ENCODE results near the gene NXN. TPM values are rescaled to one million over a fixed set of nuclear protein-coding genes. Genes with fewer than 3 reads are reported as not detected.

NXN gene
- total and polyA plus RNA-seq, 2 experiments from 2014 or later = 8.0 to 41.9 TPM

DNA sequence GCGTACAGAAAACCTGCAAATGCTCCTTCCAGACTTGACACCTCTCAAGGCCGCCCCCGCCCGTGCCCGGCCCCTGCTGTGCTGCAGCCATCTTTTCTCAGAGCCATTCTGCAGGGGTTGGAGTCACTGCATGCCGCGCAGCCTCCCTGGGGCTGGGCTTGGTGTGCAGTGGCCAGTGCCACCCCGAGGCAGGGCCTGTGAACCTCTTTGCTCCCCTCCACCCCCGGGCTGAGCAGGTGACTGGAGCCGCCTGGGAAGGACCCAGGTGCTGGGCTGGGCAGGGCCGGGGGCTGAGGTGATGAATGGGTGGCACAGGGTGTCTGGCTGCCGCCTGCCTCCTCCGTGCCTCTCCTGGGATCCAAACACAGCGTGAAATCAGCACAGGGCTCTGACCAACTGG lies 177.1 kb downstream of the NXN start:
- no peak overlapping the region for H3K4me3 ChIP-seq
- H3K4me1 ChIP-seq (ENCODE audit: insufficient read depth) = no peaks in the 10 kb centered on the region
- 92 to 94% methylated on average over 14 of the region's 14 CpGs for WGBS, 2 experiments (ENCODE audit: low coverage in 1 of 2, low lambda C conversion rate in 2 of 2, missing lambda C conversion rate in 2 of 2)
- no peaks in the 10 kb centered on the region for H3K79me2 ChIP-seq (ENCODE audit: insufficient read depth)
- no peak for DNase-seq
- H3K4me2 ChIP-seq (ENCODE audit: unreplicated experiment) = no peak overlapping the region
- H3K9me2 ChIP-seq (ENCODE audit: insufficient read depth) = no peaks in the 10 kb centered on the region
- no peak overlapping the region for H2AFZ ChIP-seq
- no peaks in the 10 kb centered on the region for H3K9me3 ChIP-seq (ENCODE audit: low read depth)
- no peak for TF ChIP-seq EZH2phosphoT487 (IDR thresholded peaks at IDR 0.05; ENCODE audit: insufficient read depth, low read depth)
- TF ChIP-seq EZH2 (IDR thresholded peaks at IDR 0.05; ENCODE audit: insufficient read depth, poor library complexity, severe bottlenecking) = no peak
- no peaks in the 10 kb centered on the region for H3F3A ChIP-seq (ENCODE audit: insufficient read depth)
- no peaks in the 10 kb centered on the region for H3K27me3 ChIP-seq (replicated peaks; ENCODE audit: insufficient read depth)
- H3K36me3 ChIP-seq (ENCODE audit: low read depth) = no peaks in the 10 kb centered on the region
- in situ Hi-C loops (cut with MboI) = no loop called here
- H3K27ac ChIP-seq = no peak overlapping the region
- H3K9ac ChIP-seq = no peak overlapping the region
- no peaks in the 10 kb centered on the region for H4K20me1 ChIP-seq (ENCODE audit: insufficient read depth)

DNA sequence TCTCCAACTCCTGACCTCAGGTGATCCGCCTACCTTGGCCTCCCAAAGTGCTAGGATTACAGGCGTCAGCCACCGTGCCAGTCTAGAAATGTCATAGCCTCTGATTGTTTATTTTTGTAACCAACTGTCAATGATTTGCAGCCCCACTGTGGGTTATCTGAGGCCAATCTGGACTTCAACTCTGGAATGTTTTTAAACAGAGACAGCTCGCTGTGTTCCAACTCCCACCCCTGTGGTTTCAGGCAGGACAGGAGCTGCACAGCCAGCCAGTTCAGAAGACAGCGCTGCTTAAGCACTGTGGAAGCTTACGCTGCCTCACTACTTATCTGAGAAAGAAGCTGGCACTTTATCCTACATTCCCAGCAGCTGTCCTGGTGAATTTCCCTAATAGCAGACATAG lies 177.9 kb downstream of the NXN start:
- Histone ChIP-seq H4K20me1 (ENCODE audit: insufficient read depth) (no peaks in the 10 kb centered on the region), H3K9ac (no peak overlapping the region), H3K9me3 (ENCODE audit: low read depth) (no peaks in the 10 kb centered on the region), H2AFZ (no peak overlapping the region), H3K27ac (no peak overlapping the region), H3K4me2 (ENCODE audit: unreplicated experiment) (no peak overlapping the region), H3K79me2 (ENCODE audit: insufficient read depth) (no peaks in the 10 kb centered on the region), H3K4me1 (ENCODE audit: insufficient read depth) (no peaks in the 10 kb centered on the region), H3K36me3 (ENCODE audit: low read depth) (no peaks in the 10 kb centered on the region), H3K27me3 (replicated peaks; ENCODE audit: insufficient read depth) (no peaks in the 10 kb centered on the region), H3K4me3 (no peak overlapping the region), H3F3A (ENCODE audit: insufficient read depth) (no peaks in the 10 kb centered on the region), H3K9me2 (ENCODE audit: insufficient read depth) (no peaks in the 10 kb centered on the region)
- TF ChIP-seq EZH2phosphoT487 (IDR thresholded peaks at IDR 0.05; ENCODE audit: insufficient read depth, low read depth) (no peak), EZH2 (IDR thresholded peaks at IDR 0.05; ENCODE audit: insufficient read depth, poor library complexity, severe bottlenecking) (no peak)
- no peak for DNase-seq
- 87 to 94% methylated on average over 6 of the region's 6 CpGs for WGBS, 2 experiments (ENCODE audit: low coverage in 1 of 2, low lambda C conversion rate in 2 of 2, missing lambda C conversion rate in 2 of 2)
- in situ Hi-C loops (cut with MboI) = no loop called here

DNA sequence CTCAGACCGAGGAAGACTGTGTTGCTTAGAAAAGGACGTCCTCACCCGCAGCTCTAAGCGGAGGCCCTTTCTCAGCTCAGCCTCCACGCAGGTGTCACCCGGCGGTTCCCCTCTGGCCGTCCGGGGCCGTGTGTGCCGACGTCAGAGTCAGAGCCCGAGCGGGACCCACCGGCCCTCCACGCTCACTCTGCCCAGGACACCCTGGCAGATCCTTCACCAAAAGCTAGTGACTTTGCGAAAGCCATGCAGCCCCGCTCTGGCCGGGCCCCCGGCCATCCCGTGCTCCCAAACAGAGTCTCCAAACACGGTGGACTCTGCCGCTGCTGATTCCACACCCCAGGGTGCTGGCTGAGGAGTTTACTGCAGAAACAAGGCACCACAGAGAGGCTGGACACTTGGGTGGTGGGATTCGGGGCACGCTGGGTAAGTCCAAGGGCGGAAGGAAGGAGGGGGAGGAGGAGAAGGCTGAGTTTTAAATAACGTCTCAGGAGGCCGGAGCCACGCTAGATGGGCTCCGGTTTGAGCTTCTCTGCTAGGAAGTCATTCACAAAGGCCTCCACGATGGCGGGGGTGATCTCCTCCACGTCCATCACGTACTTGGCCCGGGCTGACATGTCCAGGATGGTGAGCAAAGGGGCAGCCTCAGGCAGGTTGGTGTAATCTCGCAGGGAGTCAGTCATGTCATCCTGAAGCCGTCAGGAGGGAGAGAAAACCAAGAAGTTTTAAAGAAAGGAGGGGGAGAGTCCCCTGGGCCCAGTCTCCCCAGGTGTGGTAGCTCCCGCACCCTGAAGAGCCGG lies 178.9 kb downstream of the NXN start:
- 92 to 94% methylated on average over 36 to 39 of the region's 39 CpGs for WGBS, 2 experiments (ENCODE audit: low coverage in 1 of 2, low lambda C conversion rate in 2 of 2, missing lambda C conversion rate in 2 of 2)

DNA sequence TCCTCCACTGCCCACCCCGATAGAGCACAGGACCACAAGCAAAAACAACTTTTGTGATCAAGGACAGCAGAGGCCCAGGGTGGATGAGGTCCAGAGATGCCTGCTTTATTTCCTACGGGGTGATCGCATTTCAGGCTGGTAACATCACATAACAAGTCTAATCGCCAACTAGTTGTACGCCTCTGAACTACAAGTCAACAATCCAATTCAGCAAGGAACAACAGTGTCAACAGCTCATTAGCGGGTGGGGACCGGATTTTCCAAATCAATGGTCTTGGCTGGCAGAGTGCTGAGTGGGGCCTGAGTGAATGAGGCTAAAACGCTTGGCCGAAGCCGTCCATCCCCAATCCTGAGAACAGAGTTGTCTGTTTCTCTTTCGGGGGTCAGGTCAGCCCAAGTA lies 180.3 kb downstream of the NXN start:
- no peak overlapping the region for H3K4me2 ChIP-seq (ENCODE audit: unreplicated experiment)
- no peak for DNase-seq
- H3K9me2 ChIP-seq (ENCODE audit: insufficient read depth) = no peaks in the 10 kb centered on the region
- no peaks in the 10 kb centered on the region for H3F3A ChIP-seq (ENCODE audit: insufficient read depth)
- H3K27ac ChIP-seq = no peak overlapping the region
- H3K36me3 ChIP-seq (ENCODE audit: low read depth) = no peaks in the 10 kb centered on the region
- no peaks in the 10 kb centered on the region for H3K27me3 ChIP-seq (replicated peaks; ENCODE audit: insufficient read depth)
- H3K9ac ChIP-seq = no peak overlapping the region
- WGBS, 2 experiments (ENCODE audit: low coverage in 1 of 2, low lambda C conversion rate in 2 of 2, missing lambda C conversion rate in 2 of 2) = 89 to 90% methylated on average over 11 of the region's 11 CpGs
- H4K20me1 ChIP-seq (ENCODE audit: insufficient read depth) = no peaks in the 10 kb centered on the region
- in situ Hi-C loops (cut with MboI) = no loop called here
- no peak overlapping the region for H3K4me3 ChIP-seq
- no peaks in the 10 kb centered on the region for H3K4me1 ChIP-seq (ENCODE audit: insufficient read depth)
- no peaks in the 10 kb centered on the region for H3K79me2 ChIP-seq (ENCODE audit: insufficient read depth)
- no peak overlapping the region for H2AFZ ChIP-seq
- TF ChIP-seq EZH2phosphoT487 (IDR thresholded peaks at IDR 0.05; ENCODE audit: insufficient read depth, low read depth) (no peak), EZH2 (IDR thresholded peaks at IDR 0.05; ENCODE audit: insufficient read depth, poor library complexity, severe bottlenecking) (no peak)
- no peaks in the 10 kb centered on the region for H3K9me3 ChIP-seq (ENCODE audit: low read depth)

More for the DNA sequence above, 178.9 kb downstream of the NXN start:
- no peaks in the 10 kb centered on the region for H3K9me2 ChIP-seq (ENCODE audit: insufficient read depth)
- no peak overlapping the region for H2AFZ ChIP-seq
- no peak overlapping the region for H3K9ac ChIP-seq
- no peaks in the 10 kb centered on the region for H3K27me3 ChIP-seq (replicated peaks; ENCODE audit: insufficient read depth)
- in situ Hi-C loops (cut with MboI) = no loop called here
- no peak for DNase-seq
- no peaks in the 10 kb centered on the region for H3F3A ChIP-seq (ENCODE audit: insufficient read depth)
- no peaks in the 10 kb centered on the region for H3K9me3 ChIP-seq (ENCODE audit: low read depth)
- no peak overlapping the region for H3K4me3 ChIP-seq
- TF ChIP-seq EZH2phosphoT487 (IDR thresholded peaks at IDR 0.05; ENCODE audit: insufficient read depth, low read depth) (no peak), EZH2 (IDR thresholded peaks at IDR 0.05; ENCODE audit: insufficient read depth, poor library complexity, severe bottlenecking) (no peak)
- H3K27ac ChIP-seq = no peak overlapping the region
- H4K20me1 ChIP-seq (ENCODE audit: insufficient read depth) = no peaks in the 10 kb centered on the region
- H3K4me2 ChIP-seq (ENCODE audit: unreplicated experiment) = no peak overlapping the region
- H3K4me1 ChIP-seq (ENCODE audit: insufficient read depth) = no peaks in the 10 kb centered on the region
- H3K79me2 ChIP-seq (ENCODE audit: insufficient read depth) = no peaks in the 10 kb centered on the region
- H3K36me3 ChIP-seq (ENCODE audit: low read depth) = no peaks in the 10 kb centered on the region

Measured in GM23248 (cell line).